WI38 (cell line): ENCODE results near the gene RAB4B.
"Not testable (repeated sequence)": the region's sequence is repeated elsewhere in the genome, so short reads cannot be mapped to it uniquely, and the experiment has no call there.

Experiments
- H3K4me3 ChIP-seq: 2 replicates; pipeline ENCODE4 v1.5.1; 2011; ENCODE audit warnings: low read depth, mild to moderate bottlenecking, control low read depth, low read length
- TF ChIP-seq, protein P1 (sequence below): IDR thresholded peaks from 2 replicates; pipeline ENCODE4 v1.5.1; 2012; ENCODE audit warnings: low read depth, mild to moderate bottlenecking, control low read depth, low read length

Gene RAB4B

DNA sequence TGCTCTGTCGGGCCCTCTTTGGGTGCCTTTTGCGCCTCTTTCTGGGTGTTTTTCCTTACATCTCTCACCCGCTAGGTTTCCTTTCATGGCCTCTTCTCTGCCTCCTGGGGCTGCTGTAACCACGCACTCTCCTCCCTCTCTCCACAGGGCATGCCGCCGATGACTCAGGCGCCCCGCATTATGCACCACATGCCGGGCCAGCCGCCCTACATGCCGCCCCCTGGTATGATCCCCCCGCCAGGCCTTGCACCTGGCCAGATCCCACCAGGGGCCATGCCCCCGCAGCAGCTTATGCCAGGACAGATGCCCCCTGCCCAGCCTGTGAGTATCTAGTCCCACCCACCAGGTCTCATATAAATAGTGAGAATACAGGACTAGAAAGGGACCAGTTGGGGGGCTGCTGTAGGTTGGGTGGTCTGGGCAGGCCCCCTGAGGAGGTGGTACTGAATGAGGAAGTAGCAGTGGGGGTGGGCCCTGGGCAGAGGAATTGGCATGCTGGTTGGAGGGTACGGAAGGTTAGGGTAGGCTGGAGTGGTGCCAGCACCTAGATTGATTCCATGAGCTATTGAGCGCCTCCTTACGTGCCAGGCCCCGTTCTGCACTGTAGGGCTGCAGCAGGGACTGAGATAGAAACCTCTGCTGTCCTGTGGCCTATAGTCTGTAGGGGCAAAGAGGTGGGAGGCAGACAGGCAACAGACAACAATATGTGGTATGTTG lies 15.1 kb upstream of the RAB4B start:
- TF ChIP-seq, protein P1, sequence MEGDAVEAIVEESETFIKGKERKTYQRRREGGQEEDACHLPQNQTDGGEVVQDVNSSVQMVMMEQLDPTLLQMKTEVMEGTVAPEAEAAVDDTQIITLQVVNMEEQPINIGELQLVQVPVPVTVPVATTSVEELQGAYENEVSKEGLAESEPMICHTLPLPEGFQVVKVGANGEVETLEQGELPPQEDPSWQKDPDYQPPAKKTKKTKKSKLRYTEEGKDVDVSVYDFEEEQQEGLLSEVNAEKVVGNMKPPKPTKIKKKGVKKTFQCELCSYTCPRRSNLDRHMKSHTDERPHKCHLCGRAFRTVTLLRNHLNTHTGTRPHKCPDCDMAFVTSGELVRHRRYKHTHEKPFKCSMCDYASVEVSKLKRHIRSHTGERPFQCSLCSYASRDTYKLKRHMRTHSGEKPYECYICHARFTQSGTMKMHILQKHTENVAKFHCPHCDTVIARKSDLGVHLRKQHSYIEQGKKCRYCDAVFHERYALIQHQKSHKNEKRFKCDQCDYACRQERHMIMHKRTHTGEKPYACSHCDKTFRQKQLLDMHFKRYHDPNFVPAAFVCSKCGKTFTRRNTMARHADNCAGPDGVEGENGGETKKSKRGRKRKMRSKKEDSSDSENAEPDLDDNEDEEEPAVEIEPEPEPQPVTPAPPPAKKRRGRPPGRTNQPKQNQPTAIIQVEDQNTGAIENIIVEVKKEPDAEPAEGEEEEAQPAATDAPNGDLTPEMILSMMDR, result no peak
- H3K4me3 ChIP-seq, result no peak overlapping the region

DNA sequence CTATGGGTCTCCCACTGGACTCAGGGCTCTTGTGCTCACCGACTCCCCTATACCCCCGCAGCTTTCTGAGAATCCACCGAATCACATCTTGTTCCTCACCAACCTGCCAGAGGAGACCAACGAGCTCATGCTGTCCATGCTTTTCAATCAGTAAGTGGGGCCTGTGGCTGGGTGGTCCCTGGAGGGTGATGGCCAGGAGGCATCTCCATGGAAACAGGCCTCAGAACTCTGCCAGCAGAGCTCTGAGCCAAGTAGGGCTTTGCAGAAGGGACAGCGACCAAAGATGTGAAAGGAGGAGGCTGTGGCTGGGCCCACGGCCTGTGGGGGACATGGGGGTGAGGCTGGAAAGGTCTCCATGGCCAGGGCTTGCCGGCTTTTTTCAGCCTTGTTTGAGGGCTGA lies 14.5 kb upstream of the RAB4B start:
- H3K4me3 ChIP-seq, result no peak overlapping the region
- TF ChIP-seq, protein P1, result no peak

DNA sequence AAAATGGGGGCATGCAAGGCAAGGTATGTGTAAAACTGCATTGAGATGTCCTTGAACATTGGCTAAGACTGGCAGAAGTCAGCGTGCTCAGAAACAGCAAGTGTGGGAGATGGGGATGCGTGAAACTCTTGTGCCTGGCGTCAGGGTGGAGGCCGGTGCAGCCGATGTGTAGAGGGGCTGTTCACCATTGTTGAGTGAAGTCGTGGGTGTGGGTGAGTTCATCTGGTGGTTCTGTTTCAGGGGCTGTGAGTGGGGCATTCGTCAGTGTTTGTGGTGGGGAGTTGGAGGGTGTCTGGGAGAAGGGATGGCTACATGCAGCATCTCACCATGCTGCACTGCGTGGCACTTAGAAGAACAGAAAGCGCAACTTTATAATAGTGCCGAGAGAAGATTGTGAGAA lies 14.1 kb upstream of the RAB4B start:
- H3K4me3 ChIP-seq, result no peak overlapping the region
- TF ChIP-seq, protein P1, result no peak

DNA sequence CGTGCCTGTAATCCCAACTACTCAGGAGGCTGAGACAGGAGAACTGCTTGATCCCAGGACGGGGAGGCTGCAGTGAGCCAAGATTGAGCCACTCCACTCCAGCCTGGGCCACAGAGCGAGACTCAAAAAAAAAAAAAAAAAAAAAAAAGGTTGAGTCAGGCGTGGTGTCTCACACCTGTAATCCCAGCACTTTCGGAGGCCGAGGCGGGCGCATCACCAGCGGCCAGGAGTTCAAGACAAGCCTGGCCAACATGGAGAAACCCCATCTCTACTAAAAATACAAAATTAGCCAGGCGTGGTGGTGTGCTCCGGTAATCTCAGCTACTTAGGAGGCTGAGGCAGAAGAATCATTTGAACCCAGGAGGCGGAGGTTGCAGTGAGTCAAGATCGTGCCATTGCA lies 11.7 kb upstream of the RAB4B start:
- not testable (repeated sequence) for H3K4me3 ChIP-seq

DNA sequence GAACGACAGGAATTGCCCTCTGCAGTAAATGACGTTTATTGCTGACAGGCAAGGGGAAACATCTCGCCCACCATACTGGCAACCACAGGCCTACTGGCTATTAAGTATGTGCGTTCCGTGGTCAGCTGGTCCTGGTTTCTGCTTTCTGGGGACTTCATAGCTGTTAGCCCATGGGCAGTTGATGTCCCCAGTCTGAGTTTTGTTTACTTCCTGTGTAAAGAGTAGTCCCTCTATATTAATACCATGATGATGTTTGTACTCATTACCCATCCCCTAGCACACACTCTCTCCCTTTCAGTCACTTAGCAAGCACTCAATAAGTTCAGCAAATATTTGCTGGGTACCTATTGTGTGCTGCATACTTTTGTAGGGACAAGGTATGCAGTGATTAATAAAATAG lies 9.2 kb upstream of the RAB4B start:
- TF ChIP-seq, protein P1, result no peak
- no peak overlapping the region for H3K4me3 ChIP-seq

DNA sequence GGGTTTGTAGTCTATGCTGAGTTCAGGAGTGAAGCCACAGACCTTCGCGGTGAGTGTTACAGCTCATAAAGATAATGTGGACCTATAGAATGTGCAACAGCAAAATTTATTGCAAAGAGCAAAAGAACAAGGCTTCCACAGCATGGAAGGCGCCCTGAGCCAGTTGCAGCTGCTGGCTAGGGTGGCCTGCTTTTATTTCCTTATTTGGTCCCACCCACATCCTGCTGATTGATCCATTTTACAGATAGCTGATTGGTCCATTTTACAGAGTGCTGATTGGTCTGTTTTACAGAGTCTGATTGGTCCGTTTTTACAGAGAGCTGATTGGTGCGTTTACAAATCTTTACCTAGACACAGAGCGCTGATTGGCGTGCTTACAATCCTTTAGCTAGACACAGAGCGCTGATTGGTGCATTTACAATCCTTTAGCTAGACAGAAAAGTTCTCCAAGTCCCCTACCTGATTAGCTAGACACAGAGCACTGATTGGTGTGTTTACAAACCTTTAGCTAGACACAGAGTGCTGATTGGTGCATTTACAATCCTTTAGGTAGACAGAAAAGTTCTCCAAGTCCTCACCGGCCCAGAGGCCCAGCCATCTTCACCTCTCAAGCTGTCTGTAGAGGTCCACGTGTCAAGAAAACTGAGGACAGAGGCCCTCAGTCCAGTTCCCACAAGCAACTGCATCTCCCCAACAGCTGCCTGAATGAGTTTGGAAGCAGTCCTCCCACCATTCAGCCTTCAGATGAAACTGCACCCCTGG lies 6.8 kb upstream of the RAB4B start:
- not testable (repeated sequence) for H3K4me3 ChIP-seq

DNA sequence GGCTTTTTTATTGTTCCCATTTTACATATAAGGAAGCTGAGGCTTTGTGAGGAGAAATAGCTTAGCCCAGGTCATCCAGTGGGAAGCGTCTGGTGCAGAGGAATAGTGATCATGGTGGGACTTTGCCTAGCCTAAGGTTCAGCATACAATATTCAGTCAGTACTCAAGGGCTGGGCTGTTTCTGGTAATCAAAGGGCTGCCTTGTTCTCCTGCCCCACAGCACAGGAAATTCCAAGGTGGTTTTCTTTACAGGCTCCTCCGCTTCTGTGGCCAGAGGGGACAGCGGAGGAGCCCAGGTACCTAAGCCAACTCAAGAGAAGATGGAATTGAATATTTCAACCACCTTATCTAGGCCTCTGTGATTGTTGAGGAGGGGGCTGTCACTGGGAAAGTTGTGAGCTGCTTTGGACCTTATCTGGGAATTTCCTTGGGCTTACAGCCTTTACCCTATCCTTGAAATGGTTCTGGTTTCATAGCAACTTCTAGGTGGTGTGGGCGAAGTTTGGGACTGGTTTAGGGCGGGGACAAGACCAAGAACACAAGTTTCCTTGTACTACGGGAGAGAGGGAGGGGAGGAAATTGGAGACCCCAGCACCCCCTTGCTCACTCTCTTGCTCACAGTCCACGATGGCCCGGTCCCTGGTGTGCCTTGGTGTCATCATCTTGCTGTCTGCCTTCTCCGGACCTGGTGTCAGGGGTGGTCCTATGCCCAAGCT lies 3.0 kb upstream of the RAB4B start, which contains the start of gene MIA:
MIA (plus strand) TSS at position 606 of the 716 bp plus-strand sequence; CDS start at position 628, 22 bp downstream.
- TF ChIP-seq, protein P1, result no peak

DNA sequence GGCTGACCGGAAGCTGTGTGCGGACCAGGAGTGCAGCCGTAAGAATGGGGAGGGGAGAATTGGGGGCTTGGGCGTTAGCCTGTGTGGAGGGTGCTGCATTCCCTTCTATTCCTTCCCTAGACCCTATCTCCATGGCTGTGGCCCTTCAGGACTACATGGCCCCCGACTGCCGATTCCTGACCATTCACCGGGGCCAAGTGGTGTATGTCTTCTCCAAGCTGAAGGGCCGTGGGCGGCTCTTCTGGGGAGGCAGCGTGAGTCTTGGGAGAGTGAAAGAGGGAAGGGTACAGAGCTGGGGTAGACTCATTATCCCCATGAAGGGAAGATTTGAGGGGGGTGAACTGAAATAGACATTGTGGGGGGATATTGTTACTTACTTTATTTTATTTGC lies 2.4 kb upstream of the RAB4B start:
- TF ChIP-seq, protein P1, result no peak
- no peak overlapping the region for H3K4me3 ChIP-seq

More for the DNA sequence above, 3.0 kb upstream of the RAB4B start, which contains the start of gene MIA:
- H3K4me3 ChIP-seq, result no peak within 1 kb of the TSS
